SH-SY5Y (cell line): ENCODE data around the gene COL26A1.

ENCODE experiments used
- GATA2 ChIP-seq: IDR thresholded peaks from 2 replicates; pipeline ENCODE4 v1.6.1; 2011; ENCODE audit warnings: mild to moderate bottlenecking, low read depth, low read length
- GATA3 ChIP-seq: IDR thresholded peaks from 2 replicates; pipeline ENCODE4 v1.6.1; 2011; ENCODE audit warnings: low read depth, mild to moderate bottlenecking, low read length, moderate library complexity

- TF ChIP-seq GATA2 (no peak), GATA3 (no peak)
Measured at GRCh38 chr7:101586906-101587677, 224.4 kb downstream of the COL26A1 start.
